ENCODE measurements around the gene ANO9. TPM values are rescaled to one million over a fixed set of nuclear protein-coding genes. Genes with fewer than 3 reads are reported as not detected.

The ANO9 gene
- total and polyA plus RNA-seq, 4 donors, result 0.20 to 0.75 (median 0.40) TPM

GRCh38 chr11:453564-453963 is 11.8 kb upstream of the ANO9 start:
- no peak for DNase-seq (ENCODE audit: low spot score)
- Histone ChIP-seq H3K36me3 (ENCODE audit: control insufficient read depth in 4 of 4, insufficient read depth in 3 of 4, low read depth in 1 of 4, low read length in 3 of 4) (peaks cover 3 to 18% (median 5%) of the 10 kb centered on the region in 4 donors), H3K9ac (ENCODE audit: low read depth in 1 of 2, low read length in 2 of 2) (no peak overlapping the region), H3K27me3 (ENCODE audit: control insufficient read depth in 4 of 4, insufficient read depth in 4 of 4, low read length in 3 of 4) (no peaks in the 10 kb centered on the region), H3K4me1 (ENCODE audit: control insufficient read depth in 4 of 4, insufficient read depth in 4 of 4, low read length in 3 of 4) (peaks cover 8 to 27% (median 20%) of the 10 kb centered on the region in 4 donors), H3K4me3 (ENCODE audit: low read depth in 1 of 3, low read length in 3 of 3) (no peak overlapping the region), H3K27ac (ENCODE audit: low read depth in 1 of 2, low read length in 2 of 2) (no peak overlapping the region), H3K9me3 (ENCODE audit: control insufficient read depth in 4 of 4, low read length in 3 of 4) (no peaks in the 10 kb centered on the region)
- TF ChIP-seq FOXA2 (IDR thresholded peaks at IDR 0.05), result no peak
- no peak for TF ChIP-seq FOXA1 (IDR thresholded peaks at IDR 0.05)
- no peak for TF ChIP-seq JUND (IDR thresholded peaks at IDR 0.05)
- no peak for TF ChIP-seq YY1 (IDR thresholded peaks at IDR 0.05)
- 90% methylated on average over 13 of the region's 13 CpGs for WGBS

DNA sequence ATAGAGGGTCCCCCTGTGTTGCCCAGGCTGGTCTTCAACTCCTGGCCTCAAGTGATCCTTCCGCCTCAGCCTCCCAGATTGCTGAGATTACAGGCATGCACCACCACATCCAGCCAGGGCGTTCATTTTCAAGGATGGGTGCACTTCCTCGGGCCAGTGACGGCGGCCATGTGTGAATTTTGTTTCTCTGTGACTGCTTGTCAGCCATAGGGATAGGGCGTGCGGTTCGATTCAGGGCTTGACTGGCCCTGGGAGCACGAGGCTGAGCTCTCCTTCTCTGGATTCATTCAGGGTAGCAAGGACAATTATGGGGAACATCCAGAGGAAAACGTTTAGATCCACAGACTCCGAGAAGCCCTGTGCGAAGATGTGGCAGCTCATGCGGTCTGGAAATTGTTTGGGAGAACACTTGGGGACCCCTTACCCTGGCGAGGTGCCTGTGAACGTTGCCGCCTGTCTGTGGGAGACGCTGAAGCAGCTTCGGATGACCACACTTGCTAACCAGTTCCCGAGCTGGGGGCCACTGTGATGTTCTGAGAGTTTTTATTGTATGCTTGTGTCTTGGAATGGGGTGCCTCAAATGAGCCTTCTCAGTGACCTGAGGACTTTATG is 11.2 kb upstream of the ANO9 start:
- TF ChIP-seq REST (IDR thresholded peaks at IDR 0.05) (no peak), EGR1 (IDR thresholded peaks at IDR 0.05; ENCODE audit: low read depth in 2 of 2) (no peak), RXRA (IDR thresholded peaks at IDR 0.05) (no peak), SP1 (IDR thresholded peaks at IDR 0.05) (no peak)
- peaks cover 8 to 31% (median 23%) of the 10 kb centered on the region in 4 donors for H3K4me1 ChIP-seq (ENCODE audit: control insufficient read depth in 4 of 4, insufficient read depth in 4 of 4, low read length in 3 of 4)
- peaks cover 3 to 18% (median 5%) of the 10 kb centered on the region in 4 donors for H3K36me3 ChIP-seq (ENCODE audit: control insufficient read depth in 4 of 4, insufficient read depth in 3 of 4, low read depth in 1 of 4, low read length in 3 of 4)
- no peaks in the 10 kb centered on the region for H3K9me3 ChIP-seq (ENCODE audit: control insufficient read depth in 4 of 4, low read length in 3 of 4)
- no peak for DNase-seq (ENCODE audit: low spot score)
- H3K9ac ChIP-seq (ENCODE audit: low read depth in 1 of 2, low read length in 2 of 2), result no peak overlapping the region
- no peaks in the 10 kb centered on the region for H3K27me3 ChIP-seq (ENCODE audit: control insufficient read depth in 4 of 4, insufficient read depth in 4 of 4, low read length in 3 of 4)
- no peak overlapping the region for H3K27ac ChIP-seq (ENCODE audit: low read depth in 1 of 2, low read length in 2 of 2)
- no peak overlapping the region for H3K4me3 ChIP-seq (ENCODE audit: low read depth in 1 of 3, low read length in 3 of 3)
- 92% methylated on average over 19 of the region's 19 CpGs for WGBS

DNA sequence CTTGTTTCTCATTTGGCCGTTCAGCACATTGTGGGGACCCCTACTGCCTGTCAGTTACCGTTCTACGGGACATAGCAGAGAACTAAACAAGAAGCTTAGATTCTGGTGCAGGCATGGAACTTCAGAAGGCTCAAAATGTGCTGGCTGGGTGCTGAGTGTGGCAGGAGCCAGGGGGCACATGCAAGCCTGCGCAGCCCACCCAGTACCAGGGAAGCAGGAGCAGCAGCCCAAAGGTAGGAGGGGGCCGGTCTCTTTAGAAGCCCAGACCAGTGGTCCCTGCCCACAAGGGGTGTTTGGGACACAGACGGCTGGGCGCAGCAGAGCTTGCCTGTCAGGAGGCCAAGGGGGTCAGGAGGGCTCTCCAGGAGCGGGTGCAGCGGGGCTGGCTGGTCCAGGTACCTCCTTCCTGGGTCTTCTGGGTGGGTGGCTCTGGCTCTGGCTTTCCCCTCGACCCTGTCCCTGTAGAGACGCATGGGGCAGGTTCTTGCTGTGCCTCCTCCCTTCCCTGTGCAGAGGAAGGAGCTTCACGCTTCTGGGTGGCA is 10.5 kb upstream of the ANO9 start:
- peaks cover 3 to 18% (median 5%) of the 10 kb centered on the region in 4 donors for H3K36me3 ChIP-seq (ENCODE audit: control insufficient read depth in 4 of 4, insufficient read depth in 3 of 4, low read depth in 1 of 4, low read length in 3 of 4)
- TF ChIP-seq RXRA (IDR thresholded peaks at IDR 0.05), result no peak
- TF ChIP-seq HNF4G (IDR thresholded peaks at IDR 0.05), result no peak
- TF ChIP-seq CTCF (IDR thresholded peaks at IDR 0.05; ENCODE audit: low read depth, low read length, missing input control), result no peak
- TF ChIP-seq REST (IDR thresholded peaks at IDR 0.05), result no peak
- TF ChIP-seq JUND (IDR thresholded peaks at IDR 0.05), result no peak
- TF ChIP-seq, protein P1, sequence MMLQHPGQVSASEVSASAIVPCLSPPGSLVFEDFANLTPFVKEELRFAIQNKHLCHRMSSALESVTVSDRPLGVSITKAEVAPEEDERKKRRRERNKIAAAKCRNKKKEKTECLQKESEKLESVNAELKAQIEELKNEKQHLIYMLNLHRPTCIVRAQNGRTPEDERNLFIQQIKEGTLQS (IDR thresholded peaks at IDR 0.05), result no peak
- no peak for TF ChIP-seq GABPA (IDR thresholded peaks at IDR 0.05 in 1 of 2, conservative IDR thresholded peaks at IDR 0.05 in 1 of 2)
- TF ChIP-seq, protein P2, sequence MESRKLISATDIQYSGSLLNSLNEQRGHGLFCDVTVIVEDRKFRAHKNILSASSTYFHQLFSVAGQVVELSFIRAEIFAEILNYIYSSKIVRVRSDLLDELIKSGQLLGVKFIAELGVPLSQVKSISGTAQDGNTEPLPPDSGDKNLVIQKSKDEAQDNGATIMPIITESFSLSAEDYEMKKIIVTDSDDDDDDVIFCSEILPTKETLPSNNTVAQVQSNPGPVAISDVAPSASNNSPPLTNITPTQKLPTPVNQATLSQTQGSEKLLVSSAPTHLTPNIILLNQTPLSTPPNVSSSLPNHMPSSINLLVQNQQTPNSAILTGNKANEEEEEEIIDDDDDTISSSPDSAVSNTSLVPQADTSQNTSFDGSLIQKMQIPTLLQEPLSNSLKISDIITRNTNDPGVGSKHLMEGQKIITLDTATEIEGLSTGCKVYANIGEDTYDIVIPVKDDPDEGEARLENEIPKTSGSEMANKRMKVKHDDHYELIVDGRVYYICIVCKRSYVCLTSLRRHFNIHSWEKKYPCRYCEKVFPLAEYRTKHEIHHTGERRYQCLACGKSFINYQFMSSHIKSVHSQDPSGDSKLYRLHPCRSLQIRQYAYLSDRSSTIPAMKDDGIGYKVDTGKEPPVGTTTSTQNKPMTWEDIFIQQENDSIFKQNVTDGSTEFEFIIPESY (IDR thresholded peaks at IDR 0.05), result no peak
- TF ChIP-seq YY1 (IDR thresholded peaks at IDR 0.05), result no peak
- TF ChIP-seq EGR1 (IDR thresholded peaks at IDR 0.05; ENCODE audit: low read depth in 2 of 2), result no peak
- TF ChIP-seq RAD21 (IDR thresholded peaks at IDR 0.05), result no peak
- no peak for TF ChIP-seq HNF4A (conservative IDR thresholded peaks at IDR 0.05)
- TF ChIP-seq SP1 (IDR thresholded peaks at IDR 0.05), result no peak
- no peak for TF ChIP-seq FOXA2 (IDR thresholded peaks at IDR 0.05)

More for the DNA sequence above, 10.5 kb upstream of the ANO9 start:
- no peak overlapping the region for H3K27ac ChIP-seq (ENCODE audit: low read depth in 1 of 2, low read length in 2 of 2)
- no peaks in the 10 kb centered on the region for H3K27me3 ChIP-seq (ENCODE audit: control insufficient read depth in 4 of 4, insufficient read depth in 4 of 4, low read length in 3 of 4)
- 94% methylated on average over 12 of the region's 12 CpGs for WGBS
- peaks cover 8 to 31% (median 23%) of the 10 kb centered on the region in 4 donors for H3K4me1 ChIP-seq (ENCODE audit: control insufficient read depth in 4 of 4, insufficient read depth in 4 of 4, low read length in 3 of 4)
- H3K4me3 ChIP-seq (ENCODE audit: low read depth in 1 of 3, low read length in 3 of 3), result no peak overlapping the region
- no peak for DNase-seq (ENCODE audit: low spot score)
- no peak overlapping the region for H3K9ac ChIP-seq (ENCODE audit: low read depth in 1 of 2, low read length in 2 of 2)
- no peaks in the 10 kb centered on the region for H3K9me3 ChIP-seq (ENCODE audit: control insufficient read depth in 4 of 4, low read length in 3 of 4)

Data from liver (tissue), 9 donors.